ENCODE data around the gene AKAP10. TPM values are rescaled to one million over a fixed set of nuclear protein-coding genes. Genes with fewer than 3 reads are reported as not detected.
A peak's percentile ranks its signal among the peaks of the same experiment; 100 is the strongest.

The AKAP10 gene
- total and polyA plus RNA-seq, 2 of the 8 experiments (the other 6 are each of a cell fraction or from before 2014, with no cell fraction given) = 13.3 to 27.0 TPM

DNA sequence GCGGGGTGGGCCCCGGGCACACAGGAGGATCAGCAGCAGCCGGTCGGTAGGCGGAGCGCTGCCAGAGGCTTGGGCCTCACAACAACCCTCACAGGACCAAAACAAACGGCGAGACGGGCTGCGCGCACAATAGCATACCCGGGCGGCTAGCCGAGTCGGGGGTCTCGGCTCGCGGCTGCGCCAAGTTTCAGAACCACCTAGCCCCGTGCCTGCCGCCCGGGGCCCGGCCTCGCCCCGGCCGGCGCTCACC, 110.6 kb downstream of the AKAP10 start (continued):
- TF ChIP-seq, protein P1, sequence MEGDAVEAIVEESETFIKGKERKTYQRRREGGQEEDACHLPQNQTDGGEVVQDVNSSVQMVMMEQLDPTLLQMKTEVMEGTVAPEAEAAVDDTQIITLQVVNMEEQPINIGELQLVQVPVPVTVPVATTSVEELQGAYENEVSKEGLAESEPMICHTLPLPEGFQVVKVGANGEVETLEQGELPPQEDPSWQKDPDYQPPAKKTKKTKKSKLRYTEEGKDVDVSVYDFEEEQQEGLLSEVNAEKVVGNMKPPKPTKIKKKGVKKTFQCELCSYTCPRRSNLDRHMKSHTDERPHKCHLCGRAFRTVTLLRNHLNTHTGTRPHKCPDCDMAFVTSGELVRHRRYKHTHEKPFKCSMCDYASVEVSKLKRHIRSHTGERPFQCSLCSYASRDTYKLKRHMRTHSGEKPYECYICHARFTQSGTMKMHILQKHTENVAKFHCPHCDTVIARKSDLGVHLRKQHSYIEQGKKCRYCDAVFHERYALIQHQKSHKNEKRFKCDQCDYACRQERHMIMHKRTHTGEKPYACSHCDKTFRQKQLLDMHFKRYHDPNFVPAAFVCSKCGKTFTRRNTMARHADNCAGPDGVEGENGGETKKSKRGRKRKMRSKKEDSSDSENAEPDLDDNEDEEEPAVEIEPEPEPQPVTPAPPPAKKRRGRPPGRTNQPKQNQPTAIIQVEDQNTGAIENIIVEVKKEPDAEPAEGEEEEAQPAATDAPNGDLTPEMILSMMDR (IDR thresholded peaks at IDR 0.05; ENCODE audit: control extremely low read depth in 1 of 3, insufficient read depth in 1 of 3, low read depth in 1 of 3, low read length in 3 of 3) = peak in 2 of 3 experiments; percentile 13 to 19; a peak in 2 of 4 replicates
- TF ChIP-seq SRF (IDR thresholded peaks at IDR 0.05; ENCODE audit: low read depth, low read length) (no peak), BRCA1 (IDR thresholded peaks at IDR 0.05; ENCODE audit: low read depth, low read length) (no peak), CTBP2 (IDR thresholded peaks at IDR 0.05; ENCODE audit: borderline replicate concordance, insufficient read depth, insufficient read length, low read length) (no peak), FOSL1 (IDR thresholded peaks at IDR 0.05; ENCODE audit: insufficient read depth, low read depth, low read length) (no peak), RXRA (IDR thresholded peaks at IDR 0.05; ENCODE audit: insufficient read depth, low read depth, low read length) (no peak), CHD1 (IDR thresholded peaks at IDR 0.05; ENCODE audit: low read depth, low read length) (no peak), SIX5 (IDR thresholded peaks at IDR 0.05; ENCODE audit: low read depth, low read length) (no peak), TCF12 (IDR thresholded peaks at IDR 0.05; ENCODE audit: low read depth, low read length) (no peak), HDAC2 (IDR thresholded peaks at IDR 0.05; ENCODE audit: borderline replicate concordance in 1 of 2, low read depth in 2 of 2, low read length in 2 of 2) (peak in 1 of 2 experiments; percentile 33; a peak in 1 of 4 replicates), GTF2F1 (IDR thresholded peaks at IDR 0.05; ENCODE audit: borderline replicate concordance, low read depth, low read length) (no peak)
- TF ChIP-seq, protein P2, sequence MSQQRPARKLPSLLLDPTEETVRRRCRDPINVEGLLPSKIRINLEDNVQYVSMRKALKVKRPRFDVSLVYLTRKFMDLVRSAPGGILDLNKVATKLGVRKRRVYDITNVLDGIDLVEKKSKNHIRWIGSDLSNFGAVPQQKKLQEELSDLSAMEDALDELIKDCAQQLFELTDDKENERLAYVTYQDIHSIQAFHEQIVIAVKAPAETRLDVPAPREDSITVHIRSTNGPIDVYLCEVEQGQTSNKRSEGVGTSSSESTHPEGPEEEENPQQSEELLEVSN (IDR thresholded peaks at IDR 0.05) = no peak
- TF ChIP-seq, protein P3, sequence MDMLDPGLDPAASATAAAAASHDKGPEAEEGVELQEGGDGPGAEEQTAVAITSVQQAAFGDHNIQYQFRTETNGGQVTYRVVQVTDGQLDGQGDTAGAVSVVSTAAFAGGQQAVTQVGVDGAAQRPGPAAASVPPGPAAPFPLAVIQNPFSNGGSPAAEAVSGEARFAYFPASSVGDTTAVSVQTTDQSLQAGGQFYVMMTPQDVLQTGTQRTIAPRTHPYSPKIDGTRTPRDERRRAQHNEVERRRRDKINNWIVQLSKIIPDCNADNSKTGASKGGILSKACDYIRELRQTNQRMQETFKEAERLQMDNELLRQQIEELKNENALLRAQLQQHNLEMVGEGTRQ (IDR thresholded peaks at IDR 0.05; ENCODE audit: low read length) = no peak

Data from H1 (cell line).